Omental fat pad (tissue), 4 donors: Measurements from ENCODE around the gene KRT34. TPM values are rescaled to one million over a fixed set of nuclear protein-coding genes. Genes with fewer than 3 reads are reported as not detected.
"Not testable (repeated sequence)": the region's sequence is repeated elsewhere in the genome, so short reads cannot be mapped to it uniquely, and the experiment has no call there.

Source experiments
- ATAC-seq: fragments of 150-250 bp; one replicate; pipeline ENCODE4 v1.9.1; 2016; ENCODE audit warnings: mild to moderate bottlenecking, moderate library complexity; ENCODE audit not compliant: low FRiP score
- DNase-seq: peaks from one replicate; pipeline ENCODE4 v3.0.0-alpha.2; 2019; ENCODE audit warnings: low spot score
- total RNA-seq, 4 donors: library from RNA; depleted of rRNA; stranded (reverse); fragments of >200 nt; gene quantifications; one replicate each; pipeline ENCODE4 v1.1.0, GENCODE V29; 2016
- TF ChIP-seq, protein P1 (sequence below), 3 donors: fragments of 450-650 bp; IDR thresholded peaks; one replicate each; pipeline ENCODE4 v1.5.1; 2016 to 2017; ENCODE audit warnings: antibody characterized with exemption in 3 of 3, mild to moderate bottlenecking in 3 of 3, moderate library complexity in 2 of 3

KRT34 gene
- not detected for total RNA-seq

DNA sequence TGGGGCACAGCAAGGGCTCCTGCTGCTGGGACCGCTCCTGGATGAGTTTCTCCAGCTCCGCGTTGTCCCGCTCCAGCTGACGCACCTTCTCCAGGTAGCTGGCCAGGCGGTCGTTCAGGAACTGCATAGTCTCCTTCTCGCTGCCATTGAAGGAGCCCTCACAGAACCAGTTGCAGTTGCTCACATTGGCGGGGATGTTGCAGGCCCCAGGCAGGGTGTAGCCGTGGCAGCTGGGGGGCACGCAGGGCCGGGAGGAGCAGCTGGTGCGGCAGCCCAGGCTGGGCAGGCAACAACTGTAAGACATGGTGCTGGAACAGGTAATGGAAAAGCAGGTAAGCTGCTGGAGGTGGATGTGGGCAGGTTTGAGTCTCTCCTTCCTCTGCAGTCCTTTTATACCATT, at the start of gene KRT34:
KRT34 (minus strand) TSS at position 364 of the 400 bp plus-strand sequence; CDS start at position 304, 60 bp downstream.
- DNase-seq, ATAC-seq: not testable (repeated sequence)

DNA sequence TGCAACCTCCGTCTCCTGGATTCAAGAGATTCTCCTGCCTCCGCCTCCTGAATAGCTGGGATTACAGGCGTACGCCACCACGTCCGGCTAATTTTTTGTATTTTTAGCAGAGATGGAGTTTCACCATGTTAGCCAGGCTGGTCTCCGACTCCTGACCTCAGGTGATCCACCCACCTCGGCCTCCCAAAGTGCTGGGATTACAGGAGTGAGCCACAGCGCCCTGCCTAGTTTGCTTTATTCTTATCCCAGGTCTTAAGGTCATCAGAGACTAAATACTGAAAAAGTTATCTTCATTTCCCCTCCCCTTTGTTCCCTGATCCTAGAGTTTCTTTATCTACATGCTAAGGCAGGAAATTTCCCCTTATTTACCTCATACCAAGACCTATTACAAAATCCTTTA, 48.3 kb upstream of the KRT34 start:
- not testable (repeated sequence) for ATAC-seq, DNase-seq

DNA sequence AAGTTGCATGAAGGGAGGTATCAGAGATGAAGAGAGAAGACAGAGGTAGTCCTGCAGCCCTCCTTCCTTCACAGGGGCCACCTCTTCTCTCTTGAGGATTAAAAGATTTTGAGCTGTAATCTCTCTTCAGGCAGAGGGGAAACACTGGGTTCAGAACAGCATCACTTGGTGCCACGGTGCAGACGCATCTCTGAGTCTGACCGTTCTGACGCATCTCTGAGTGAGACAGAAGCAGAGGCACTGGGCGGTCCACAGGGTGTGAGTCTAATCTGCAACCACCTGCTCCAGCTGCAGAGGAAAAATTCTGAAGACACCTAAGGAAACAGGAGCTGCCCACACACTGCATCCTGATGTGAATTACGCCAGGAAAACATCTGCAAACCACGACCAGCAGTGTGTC, 47.6 kb upstream of the KRT34 start:
- ATAC-seq (no peak), DNase-seq (no peak)
- TF ChIP-seq, protein P1, sequence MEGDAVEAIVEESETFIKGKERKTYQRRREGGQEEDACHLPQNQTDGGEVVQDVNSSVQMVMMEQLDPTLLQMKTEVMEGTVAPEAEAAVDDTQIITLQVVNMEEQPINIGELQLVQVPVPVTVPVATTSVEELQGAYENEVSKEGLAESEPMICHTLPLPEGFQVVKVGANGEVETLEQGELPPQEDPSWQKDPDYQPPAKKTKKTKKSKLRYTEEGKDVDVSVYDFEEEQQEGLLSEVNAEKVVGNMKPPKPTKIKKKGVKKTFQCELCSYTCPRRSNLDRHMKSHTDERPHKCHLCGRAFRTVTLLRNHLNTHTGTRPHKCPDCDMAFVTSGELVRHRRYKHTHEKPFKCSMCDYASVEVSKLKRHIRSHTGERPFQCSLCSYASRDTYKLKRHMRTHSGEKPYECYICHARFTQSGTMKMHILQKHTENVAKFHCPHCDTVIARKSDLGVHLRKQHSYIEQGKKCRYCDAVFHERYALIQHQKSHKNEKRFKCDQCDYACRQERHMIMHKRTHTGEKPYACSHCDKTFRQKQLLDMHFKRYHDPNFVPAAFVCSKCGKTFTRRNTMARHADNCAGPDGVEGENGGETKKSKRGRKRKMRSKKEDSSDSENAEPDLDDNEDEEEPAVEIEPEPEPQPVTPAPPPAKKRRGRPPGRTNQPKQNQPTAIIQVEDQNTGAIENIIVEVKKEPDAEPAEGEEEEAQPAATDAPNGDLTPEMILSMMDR (IDR thresholded peaks at IDR 0.05): no peak

DNA sequence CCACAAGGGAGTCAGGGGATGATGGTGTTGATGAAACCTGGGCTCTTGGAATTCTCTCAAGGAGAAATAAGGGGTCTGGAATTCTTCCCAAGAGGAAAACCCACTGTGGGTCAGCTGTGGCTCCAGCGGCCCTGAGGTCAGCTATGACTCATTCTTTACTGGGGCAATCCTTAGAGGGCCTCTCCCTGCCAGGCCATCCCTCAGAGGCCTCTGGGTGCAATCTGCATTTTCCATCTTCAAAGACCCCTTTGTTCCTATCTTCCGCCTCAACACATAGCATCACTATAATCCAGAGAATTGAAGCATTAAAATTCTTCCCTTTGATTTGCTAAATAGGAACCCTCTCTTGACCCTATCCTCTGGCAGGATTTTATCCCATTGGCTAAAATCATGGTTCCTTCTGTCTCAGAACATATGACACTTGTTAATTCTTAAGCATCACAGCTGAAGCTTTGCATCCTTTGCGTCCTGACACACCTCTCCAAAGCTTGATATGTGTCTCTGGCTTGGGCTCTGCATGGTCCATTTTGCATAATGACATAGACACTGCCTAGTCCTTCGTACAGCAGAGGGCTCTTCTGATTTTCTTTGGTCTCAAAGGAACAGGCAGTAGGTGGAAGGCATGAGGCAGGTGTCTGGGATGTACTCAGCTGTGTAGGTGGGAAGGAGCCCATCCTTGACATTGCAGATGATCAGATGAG, 46.6 kb upstream of the KRT34 start:
- ATAC-seq (no peak), DNase-seq (no peak)
- TF ChIP-seq, protein P1 (IDR thresholded peaks at IDR 0.05): no peak

DNA sequence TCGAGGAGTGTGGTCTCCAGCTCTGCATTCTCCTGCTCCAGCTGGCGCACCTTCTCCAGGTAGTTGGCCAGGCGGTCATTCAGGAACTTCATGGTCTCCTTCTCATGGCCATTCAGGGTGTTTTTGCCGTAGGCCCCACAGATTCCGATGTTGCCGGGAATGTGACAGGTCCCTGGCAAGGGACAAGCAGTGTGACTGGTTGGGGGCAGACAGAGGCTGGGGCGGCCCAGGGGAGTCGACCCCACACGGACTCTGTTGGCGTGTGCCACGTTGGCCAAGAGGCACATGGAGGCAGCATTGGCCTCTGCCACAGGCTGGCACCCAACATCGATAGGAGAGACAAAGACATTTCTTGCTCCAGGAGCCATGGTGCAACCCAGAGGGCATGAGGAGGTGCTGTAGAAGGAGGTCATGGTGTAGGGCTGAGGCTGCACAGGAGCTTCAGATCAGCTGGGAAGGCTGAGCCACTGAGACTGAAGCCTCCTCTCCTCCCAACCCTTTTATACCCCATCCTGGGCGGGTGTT, 42.1 kb upstream of the KRT34 start, which contains the start of gene KRT37:
KRT37 (minus strand) TSS at position 475 of the 525 bp plus-strand sequence; CDS start at position 413, 62 bp downstream.
- DNase-seq: no peak
- ATAC-seq: no peak
- TF ChIP-seq, protein P1 (IDR thresholded peaks at IDR 0.05): no peak

DNA sequence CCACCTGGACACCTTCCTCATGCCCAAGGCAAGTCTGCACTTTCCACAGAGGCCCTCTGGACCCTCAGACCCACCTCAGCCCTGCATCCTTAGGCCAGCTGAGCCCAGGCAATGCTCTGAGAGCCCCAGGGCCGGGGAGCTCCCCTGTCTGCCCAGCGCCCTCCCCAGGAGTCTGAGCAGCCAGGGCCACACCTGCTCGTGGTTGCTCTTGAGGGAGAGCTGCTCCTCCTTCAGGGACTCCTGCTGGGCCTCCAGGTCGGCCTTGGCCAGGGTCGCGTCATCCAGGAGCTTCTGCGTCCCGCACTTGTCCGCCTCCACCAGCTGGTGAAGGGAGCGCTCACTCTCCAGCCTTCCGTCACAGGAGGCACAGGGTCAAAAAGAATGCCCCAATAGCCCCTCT, 40.5 kb upstream of the KRT34 start:
- ATAC-seq, DNase-seq: not testable (repeated sequence)

DNA sequence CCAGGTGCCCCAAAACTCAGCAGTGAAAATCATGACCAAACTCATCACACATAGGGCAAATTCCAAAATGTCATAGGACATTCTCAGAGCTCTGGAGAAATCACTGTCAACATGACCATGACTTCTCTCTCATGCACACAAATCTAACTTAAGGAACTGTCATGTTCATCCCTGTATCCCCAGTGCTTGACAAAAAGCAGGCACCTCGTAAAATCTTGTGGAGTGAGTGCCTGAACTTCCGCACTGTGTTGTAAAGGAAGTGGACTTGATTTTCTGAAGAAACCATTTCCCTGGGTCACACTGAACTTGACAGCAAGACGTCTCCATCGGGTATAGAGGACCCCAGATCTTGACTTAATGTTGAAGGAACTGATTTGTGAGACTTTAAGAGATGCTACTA, 39.5 kb upstream of the KRT34 start:
- no peak for ATAC-seq

DNA sequence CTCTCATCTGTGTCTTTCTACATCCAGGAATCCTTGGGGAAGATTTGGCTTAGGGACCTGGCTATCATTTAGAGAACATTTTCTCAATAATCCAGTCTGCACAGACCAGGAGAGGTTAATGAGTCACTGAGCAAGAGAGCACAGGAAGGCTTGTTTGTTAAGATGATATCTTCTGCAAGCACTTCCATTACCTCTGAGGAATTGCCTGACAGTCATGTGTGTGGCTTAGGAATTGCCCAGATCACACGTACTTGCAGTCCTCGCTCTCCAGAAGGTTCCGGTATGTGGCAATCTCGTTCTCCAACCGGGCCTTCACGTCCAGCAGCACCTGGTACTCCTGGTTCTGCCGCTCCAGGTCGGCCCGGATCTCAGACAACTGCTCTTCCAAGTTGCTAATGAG, 39.0 kb upstream of the KRT34 start:
- TF ChIP-seq, protein P1 (IDR thresholded peaks at IDR 0.05): no peak
- DNase-seq: no peak
- ATAC-seq: no peak

More for the DNA sequence above, 39.5 kb upstream of the KRT34 start:
- TF ChIP-seq, protein P1 (IDR thresholded peaks at IDR 0.05): no peak
- no peak for DNase-seq
